Right renal cortex interstitium (tissue), 3 donors: ENCODE results near the gene S100A1. TPM values are rescaled to one million over a fixed set of nuclear protein-coding genes. Genes with fewer than 3 reads are reported as not detected.
A peak's percentile ranks its signal among the peaks of the same experiment; 100 is the strongest.

Experiments used
- DNase-seq, 3 donors: peaks; one replicate each; pipeline ENCODE4 v3.0.0-alpha.2; 2013; ENCODE audit warnings: low read depth in 3 of 3, low spot score in 2 of 3
- polyA plus RNA-seq, 3 donors: library from polyadenylated mRNA; unstranded; fragments of 120-200 nt; gene quantifications; one replicate each; pipeline ENCODE4 v1.2.1, GENCODE V29; 2013; ENCODE audit not compliant: insufficient read length in 3 of 3

S100A1 gene
- polyA plus RNA-seq, 3 donors: 21.8 to 48.2 (median 21.9) TPM

DNA sequence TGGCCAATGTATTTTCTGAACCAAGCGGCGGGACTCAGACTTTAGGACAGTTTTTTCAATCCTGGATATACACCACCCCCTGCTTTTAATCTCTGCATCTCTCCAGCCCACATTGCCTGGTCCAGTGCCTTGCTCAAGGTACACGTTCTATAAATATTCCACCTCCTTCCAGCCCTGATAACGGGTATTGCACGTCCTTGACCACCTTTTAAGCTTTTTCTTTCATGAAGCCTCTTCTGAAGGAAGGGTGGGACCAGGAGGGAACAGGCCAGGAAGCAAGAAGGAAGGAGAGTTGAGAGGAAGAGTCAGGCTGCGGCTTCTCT is 18.7 kb upstream of the S100A1 start:
- DNase-seq: no peak

- DNase-seq: no peak
Measured at GRCh38 chr1:153610334-153610733, 17.9 kb upstream of the S100A1 start.

- DNase-seq: no peak
Measured at GRCh38 chr1:153610811-153611301, 17.4 kb upstream of the S100A1 start.

- DNase-seq: no peak
Measured at GRCh38 chr1:153611356-153611755, 16.9 kb upstream of the S100A1 start.

GRCh38 chr1:153612111-153612754 is 16.0 kb upstream of the S100A1 start:
- no peak for DNase-seq

GRCh38 chr1:153612755-153613331 is 15.4 kb upstream of the S100A1 start, which contains the start of gene S100A16:
Gene S100A16, minus strand, starts transcription at chr1:153613137. Its CDS starts 4,986 bp downstream, at chr1:153608151.
- no peak for DNase-seq

DNA sequence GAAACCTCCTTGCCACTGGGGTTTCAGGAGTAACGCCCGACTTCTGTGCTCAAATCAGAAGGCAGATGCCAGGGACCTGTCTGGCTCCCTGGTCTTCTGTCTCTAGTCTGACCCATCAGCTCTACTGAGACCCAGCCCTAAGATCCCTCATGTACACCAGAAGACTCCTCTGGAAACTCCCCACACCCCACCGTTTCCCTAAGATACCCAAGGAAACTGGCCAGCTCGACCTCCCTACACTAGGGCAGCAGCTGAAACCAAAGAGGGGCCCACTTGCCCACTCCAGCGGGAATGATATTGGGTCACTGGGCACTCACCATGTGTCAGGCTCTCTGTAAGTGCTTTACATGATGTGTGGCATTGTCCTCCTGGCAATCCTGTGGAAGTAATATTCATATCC is 14.8 kb upstream of the S100A1 start:
- DNase-seq: no peak

GRCh38 chr1:153614189-153614900 is 13.9 kb upstream of the S100A1 start:
- DNase-seq: no peak

- no peak for DNase-seq
Measured at GRCh38 chr1:153614906-153615305, 13.3 kb upstream of the S100A1 start.

DNA sequence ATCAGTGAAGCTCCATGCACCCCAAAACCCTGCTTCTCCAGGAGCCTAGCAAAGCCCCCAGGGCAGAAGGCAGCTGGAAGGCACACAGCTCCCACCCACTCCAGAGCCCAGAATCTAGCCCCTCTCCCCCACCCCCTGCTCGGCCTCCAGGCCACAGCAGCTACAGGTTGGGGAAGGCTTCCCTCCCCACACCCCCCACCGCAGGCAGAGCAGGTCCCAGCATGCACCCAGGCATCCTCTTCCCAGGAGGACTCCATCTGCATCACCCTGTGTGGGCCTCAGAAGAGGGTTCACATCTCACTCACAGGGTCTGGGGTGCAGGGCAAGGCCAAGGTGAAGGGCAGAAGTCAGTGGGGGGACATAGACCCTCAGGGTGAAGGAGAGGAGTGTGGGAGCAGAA is 12.8 kb upstream of the S100A1 start:
- no peak for DNase-seq

- DNase-seq: no peak
Measured at GRCh38 chr1:153616144-153616916, 11.9 kb upstream of the S100A1 start, which contains the start of gene S100A14. Gene S100A14, minus strand, starts transcription at chr1:153616325. Its CDS starts 467 bp downstream, at chr1:153615858.

GRCh38 chr1:153616917-153617311 is 11.3 kb upstream of the S100A1 start:
- DNase-seq: no peak

GRCh38 chr1:153617663-153618062 is 10.6 kb upstream of the S100A1 start:
- DNase-seq: no peak

- DNase-seq: no peak
Measured at GRCh38 chr1:153619171-153619570, 9.1 kb upstream of the S100A1 start.

DNA sequence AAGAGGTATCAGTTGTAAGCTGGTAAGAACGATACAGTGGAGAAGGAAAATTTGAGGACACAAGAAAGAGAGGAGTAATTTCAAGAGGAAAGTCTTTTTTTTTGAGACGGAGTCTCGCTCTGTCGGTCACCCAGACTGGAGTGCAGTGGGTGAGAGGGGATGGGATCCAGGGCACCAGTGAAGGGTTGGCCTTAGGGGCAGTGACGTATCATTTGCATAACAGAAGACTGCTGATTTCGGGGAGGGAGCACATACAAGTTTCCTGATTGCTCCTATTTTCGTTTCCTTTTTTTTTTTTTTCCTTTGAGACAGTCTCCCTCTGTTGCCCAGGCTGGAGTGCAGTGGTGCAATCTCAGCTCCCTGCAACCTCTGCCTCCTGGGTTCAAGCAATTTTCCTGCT is 5.1 kb upstream of the S100A1 start:
- DNase-seq: no peak

GRCh38 chr1:153624965-153625611 is 3.1 kb upstream of the S100A1 start:
- DNase-seq: no peak

GRCh38 chr1:153626477-153626903 is 1.7 kb upstream of the S100A1 start:
- DNase-seq: no peak

- DNase-seq: peak; percentile 63 to 78 (median 77)
Measured at GRCh38 chr1:153626904-153627714, 1.1 kb upstream of the S100A1 start, which contains the start of gene S100A13. Gene S100A13, minus strand, starts transcription at chr1:153627505. Its CDS starts 1,033 bp downstream, at chr1:153626472.

- no peak for DNase-seq
Measured at GRCh38 chr1:153628638-153629342, 556 bp downstream of the S100A1 start.
